ENCODE results near the gene SPAG6. TPM values are rescaled to one million over a fixed set of nuclear protein-coding genes. Genes with fewer than 3 reads are reported as not detected.

SPAG6 gene
- total and polyA plus RNA-seq, 5 experiments from 2014 or later, result not detected

- Mint-ChIP-seq H3K4me1 (peaks cover 0 to 4% (median 2%) of the 10 kb centered on the region in 4 donors), H3K4me3 (no peak overlapping the region), H3K27me3 (peaks cover 0 to 7% (median 1%) of the 10 kb centered on the region in 5 donors), H3K36me3 (peaks cover 0 to 6% (median 5%) of the 10 kb centered on the region in 3 donors), H3K27ac (no peak overlapping the region), H3K9me3 (no peaks in the 10 kb centered on the region)
- ATAC-seq (no peak), DNase-seq (no peak)
- POLR2A ChIA-PET, result no interaction called here
Measured at GRCh38 chr10:22460101-22460500, 114.8 kb downstream of the SPAG6 start.

DNA sequence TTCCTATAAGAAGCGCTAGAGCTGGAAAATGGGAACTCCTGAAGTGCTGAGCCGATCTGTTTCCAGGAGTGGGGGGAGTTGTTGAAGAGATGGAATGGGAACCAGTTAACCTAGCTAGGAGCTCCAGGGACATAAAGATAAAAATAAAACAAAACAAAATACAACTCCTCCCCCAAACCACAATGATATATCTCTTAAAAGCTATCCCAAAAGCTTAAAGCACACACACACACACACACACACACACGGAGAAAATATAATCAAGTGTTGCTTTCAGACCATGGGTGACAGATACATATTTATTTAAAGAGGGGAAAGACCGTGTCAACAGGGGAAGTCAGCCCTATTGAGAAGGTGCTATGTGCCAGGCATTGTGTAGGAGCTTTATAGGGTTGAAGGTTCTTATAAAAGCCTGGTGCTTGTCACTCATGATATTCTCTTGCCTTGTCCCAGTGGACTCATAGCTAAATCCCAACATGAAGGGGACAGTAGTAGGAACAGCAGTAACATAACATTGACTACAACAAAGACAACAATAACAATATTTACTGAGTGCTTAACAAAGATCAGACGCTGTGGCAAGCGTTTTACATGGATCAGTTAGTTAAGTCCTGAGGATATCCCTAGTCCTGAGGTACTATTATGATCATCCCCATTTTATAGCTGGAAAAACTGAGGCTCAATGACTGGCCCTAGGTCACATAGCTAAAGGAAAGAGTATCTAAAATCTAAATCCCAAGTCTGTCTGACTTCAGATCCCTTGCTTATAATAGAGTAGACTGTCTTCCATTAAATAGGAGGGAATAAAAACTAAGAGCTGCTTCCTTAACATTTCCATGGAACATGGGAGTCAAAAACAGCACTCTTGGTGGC lies 115.5 kb downstream of the SPAG6 start:
- POLR2A ChIA-PET, result no interaction called here
- peaks cover 0 to 7% (median 1%) of the 10 kb centered on the region in 5 donors for H3K27me3 Mint-ChIP-seq
- no peak for DNase-seq

DNA sequence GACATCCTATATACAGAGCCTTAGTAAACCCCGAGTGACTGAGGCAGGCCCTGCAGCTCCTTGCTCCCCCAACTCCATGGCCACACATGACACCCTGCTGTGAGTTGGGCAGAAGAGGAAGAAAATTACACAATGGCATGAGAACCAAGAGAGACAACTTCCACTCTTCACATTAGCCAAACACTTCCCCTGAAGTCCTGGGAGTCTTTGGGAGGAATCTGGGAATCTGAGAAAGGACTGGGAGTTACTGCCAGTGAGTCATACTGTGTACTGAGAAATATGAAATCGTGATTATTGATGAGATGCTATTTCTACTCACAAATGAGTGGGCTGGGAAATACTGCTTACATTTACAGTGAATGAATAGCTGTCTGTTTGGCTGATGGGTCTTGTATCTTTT lies 116.6 kb downstream of the SPAG6 start:
- Mint-ChIP-seq H3K4me3 (no peak overlapping the region), H3K9me3 (no peaks in the 10 kb centered on the region), H3K27ac (no peak overlapping the region), H3K4me1 (peaks cover 0 to 2% (median 0%) of the 10 kb centered on the region in 4 donors), H3K36me3 (peaks cover 0 to 6% (median 5%) of the 10 kb centered on the region in 3 donors), H3K27me3 (peaks cover 0 to 7% (median 1%) of the 10 kb centered on the region in 5 donors)
- ATAC-seq, result no peak
- POLR2A ChIA-PET, result no interaction called here
- no peak for DNase-seq

More for the DNA sequence above, 115.5 kb downstream of the SPAG6 start:
- no peak overlapping the region for H3K27ac Mint-ChIP-seq
- H3K9me3 Mint-ChIP-seq, result no peaks in the 10 kb centered on the region
- peaks cover 0 to 6% (median 5%) of the 10 kb centered on the region in 3 donors for H3K36me3 Mint-ChIP-seq
- no peak overlapping the region for H3K4me3 Mint-ChIP-seq
- no peak for ATAC-seq
- peaks cover 0 to 2% (median 0%) of the 10 kb centered on the region in 4 donors for H3K4me1 Mint-ChIP-seq

- no peaks in the 10 kb centered on the region for H3K9me3 Mint-ChIP-seq
- H3K27ac Mint-ChIP-seq, result no peak overlapping the region
- H3K4me1 Mint-ChIP-seq, result peaks cover 0 to 2% (median 0%) of the 10 kb centered on the region in 4 donors
- DNase-seq (no peak), ATAC-seq (no peak)
- H3K36me3 Mint-ChIP-seq, result peaks cover 0 to 6% (median 5%) of the 10 kb centered on the region in 3 donors
- H3K4me3 Mint-ChIP-seq, result no peak overlapping the region
- POLR2A ChIA-PET, result no interaction called here
- H3K27me3 Mint-ChIP-seq, result peaks cover 0 to 4% (median under 1%) of the 10 kb centered on the region in 5 donors
Measured at GRCh38 chr10:22463255-22463654, 118.0 kb downstream of the SPAG6 start.

DNA sequence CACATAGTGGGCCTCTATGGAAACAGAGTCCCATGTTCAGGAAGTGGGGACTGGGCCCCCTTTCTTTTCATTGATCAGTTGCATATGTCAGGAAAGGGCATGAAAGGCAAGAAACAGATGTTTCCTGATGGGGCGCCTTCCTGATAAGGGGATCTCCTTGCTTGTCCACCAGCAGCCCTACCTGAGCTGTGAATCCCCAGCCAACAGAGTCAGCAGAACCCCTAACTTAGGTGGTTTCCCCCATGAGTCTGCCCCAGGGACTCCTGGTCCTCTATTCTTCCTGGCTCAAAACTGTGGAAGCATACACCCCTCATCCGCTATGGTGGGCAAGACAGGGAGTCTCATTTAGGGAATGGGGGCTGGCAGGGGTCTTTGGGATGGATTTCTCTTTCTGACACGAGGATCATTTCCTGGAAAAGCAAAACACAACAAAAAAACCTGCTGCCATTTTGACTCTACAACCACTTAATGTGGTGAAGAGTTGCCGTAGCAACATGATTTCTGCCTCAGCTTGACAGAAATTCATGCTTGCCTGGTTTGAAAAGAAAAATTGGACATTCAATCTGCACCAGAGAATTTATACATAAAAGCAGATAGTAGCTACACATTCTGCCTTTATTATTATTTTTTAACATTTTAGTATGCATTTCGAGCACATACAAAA lies 119.8 kb downstream of the SPAG6 start:
- Mint-ChIP-seq H3K27me3 (peaks cover 0 to 1% (median 0%) of the 10 kb centered on the region in 5 donors), H3K27ac (no peak overlapping the region), H3K36me3 (peaks cover 0 to 6% (median 5%) of the 10 kb centered on the region in 3 donors), H3K9me3 (no peaks in the 10 kb centered on the region), H3K4me3 (no peak overlapping the region), H3K4me1 (peaks cover 0 to 2% (median 0%) of the 10 kb centered on the region in 4 donors)
- POLR2A ChIA-PET, result no interaction called here
- no peak for DNase-seq
- no peak for ATAC-seq

- Mint-ChIP-seq H3K27me3 (peaks cover 0 to 6% (median 4%) of the 10 kb centered on the region in 5 donors), H3K27ac (no peak overlapping the region), H3K9me3 (no peaks in the 10 kb centered on the region), H3K4me1 (peaks cover 0 to 2% (median 0%) of the 10 kb centered on the region in 4 donors), H3K4me3 (no peak overlapping the region), H3K36me3 (no peaks in the 10 kb centered on the region)
- ATAC-seq (no peak), DNase-seq (no peak)
- POLR2A ChIA-PET, result no interaction called here
Measured at GRCh38 chr10:22466763-22467334, 121.6 kb downstream of the SPAG6 start.

Other genes with a start within 250 kb of the SPAG6 start
- not detected for gene EBLN1, start 127.5 kb upstream of the SPAG6 start, total RNA-seq
- not detected for gene EBLN1, start 127.5 kb upstream of the SPAG6 start, polyA plus RNA-seq
- gene COMMD3, start 29.1 kb upstream of the SPAG6 start, total RNA-seq, result 10 to 100 TPM; 53.9 to 59.3 TPM
- gene COMMD3, start 29.1 kb upstream of the SPAG6 start, polyA plus RNA-seq, result 10 to 100 TPM; 38.5 to 57.8 (median 48.4) TPM
- gene BMI1, start 24.4 kb upstream of the SPAG6 start, total RNA-seq, result 10 to 100 TPM; 70.2 to 80.3 TPM
- 10 to 100 TPM; 22.5 to 32.9 (median 25.7) TPM for gene BMI1, start 24.4 kb upstream of the SPAG6 start, polyA plus RNA-seq